Measurements from ENCODE around the gene IPP.
"Not testable (repeated sequence)": the region's sequence is repeated elsewhere in the genome, so short reads cannot be mapped to it uniquely, and the experiment has no call there.

Gene IPP

DNA sequence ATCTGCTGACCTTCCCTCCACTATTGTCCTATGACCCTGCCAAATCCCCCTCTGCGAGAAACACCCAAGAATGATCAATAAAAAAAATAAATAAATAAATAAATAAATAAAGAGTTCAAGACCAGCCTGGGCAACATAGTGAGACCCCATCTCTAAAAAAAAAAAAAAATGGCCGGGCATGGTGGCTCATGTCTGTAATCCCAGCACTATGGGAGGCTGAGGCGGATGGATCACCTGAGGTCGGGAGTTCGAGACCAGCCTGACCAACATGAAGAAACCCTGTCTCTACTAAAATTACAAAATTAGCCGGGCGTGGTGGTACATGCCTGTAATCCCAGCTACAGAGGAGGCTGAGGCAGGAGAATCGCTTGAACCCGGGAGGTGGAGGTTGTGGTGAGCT is 24.4 kb downstream of the IPP start:
- H3K23ac ChIP-seq (ENCODE audit: low read length); H3K79me1 ChIP-seq (ENCODE audit: low read length); H3K4me3 ChIP-seq (ENCODE audit: low read depth, low read length); H4K12ac ChIP-seq (ENCODE audit: low read depth, low read length); H3K27ac ChIP-seq (ENCODE audit: low read depth, low read length); H3K4ac ChIP-seq (ENCODE audit: low read depth, low read length); H2AFZ ChIP-seq (ENCODE audit: insufficient read depth, low read length, poor library complexity); H2AK5ac ChIP-seq (ENCODE audit: low read length); H3K14ac ChIP-seq (ENCODE audit: low read length); H3K18ac ChIP-seq (ENCODE audit: low read length); DNase-seq; H2BK5ac ChIP-seq (ENCODE audit: low read depth, low read length, poor library complexity); H3K36me3 ChIP-seq (ENCODE audit: control insufficient read depth in 1 of 2, insufficient read depth in 2 of 2, low read length in 2 of 2); H2BK120ac ChIP-seq (ENCODE audit: insufficient read depth, low read length, poor library complexity); H4K8ac ChIP-seq (ENCODE audit: low read depth, low read length); H3K9ac ChIP-seq (ENCODE audit: low read length); H3K9me3 ChIP-seq (ENCODE audit: insufficient read depth, low read depth, low read length); H3K4me2 ChIP-seq (ENCODE audit: low read length); H3K4me1 ChIP-seq (ENCODE audit: control insufficient read depth in 1 of 2, insufficient read depth in 2 of 2, low read length in 2 of 2); H3K79me2 ChIP-seq (ENCODE audit: control insufficient read depth, insufficient read depth, low read length, poor library complexity); H2BK12ac ChIP-seq (ENCODE audit: low read length); H4K91ac ChIP-seq (ENCODE audit: low read depth, low read length); H3K27me3 ChIP-seq (ENCODE audit: insufficient read depth, low read length): not testable (repeated sequence)
- WGBS (ENCODE audit: extremely low coverage, insufficient coverage, insufficient read length) = no CpG with 5 or more reads among the region's 9 CpGs

DNA sequence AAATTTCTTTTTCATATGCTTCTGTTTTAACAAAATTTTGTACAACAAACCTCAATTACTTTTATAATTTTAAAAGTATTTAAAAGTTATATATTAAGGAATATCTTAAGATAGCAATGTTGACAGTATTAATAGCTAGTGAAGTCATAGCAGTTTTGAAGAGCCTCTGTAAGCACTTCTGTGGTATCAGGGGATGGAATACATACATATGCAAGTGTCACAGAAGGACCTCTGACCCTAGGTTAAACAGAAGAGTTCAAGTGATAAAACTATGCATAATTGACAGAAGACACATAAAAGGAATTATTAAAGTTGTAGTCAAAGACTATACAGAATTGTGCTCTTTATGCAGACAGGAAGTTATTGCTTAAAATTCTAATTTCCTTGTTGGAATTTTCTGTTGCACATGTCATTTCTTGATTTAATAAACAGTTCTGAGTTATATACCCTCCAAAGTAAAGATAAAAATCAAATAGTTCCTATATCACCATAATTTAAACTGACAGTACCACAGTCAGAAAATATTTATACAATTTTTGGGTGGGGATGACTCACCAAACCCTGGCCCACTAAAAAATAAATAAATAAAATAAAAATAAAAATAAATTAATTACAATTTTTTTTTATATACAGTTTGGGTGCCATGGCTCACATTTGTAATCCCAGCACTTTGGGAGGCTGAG is 27.1 kb downstream of the IPP start:
- Histone ChIP-seq H3K4me2 (ENCODE audit: low read length) (no peak overlapping the region), H3K27me3 (ENCODE audit: insufficient read depth, low read length) (no peaks in the 10 kb centered on the region), H3K23ac (ENCODE audit: low read length) (no peak overlapping the region), H3K36me3 (ENCODE audit: control insufficient read depth in 1 of 2, insufficient read depth in 2 of 2, low read length in 2 of 2) (peaks cover 0 to 6% of the 10 kb centered on the region in 2 experiments), H2BK120ac (ENCODE audit: insufficient read depth, low read length, poor library complexity) (no peak overlapping the region), H3K9ac (ENCODE audit: low read length) (no peak overlapping the region), H3K79me2 (ENCODE audit: control insufficient read depth, insufficient read depth, low read length, poor library complexity) (no peaks in the 10 kb centered on the region), H3K14ac (ENCODE audit: low read length) (no peak overlapping the region), H3K9me3 (ENCODE audit: insufficient read depth, low read depth, low read length) (no peaks in the 10 kb centered on the region), H2BK5ac (ENCODE audit: low read depth, low read length, poor library complexity) (no peak overlapping the region), H3K27ac (ENCODE audit: low read depth, low read length) (no peak overlapping the region), H3K79me1 (ENCODE audit: low read length) (no peaks in the 10 kb centered on the region), H3K4me1 (ENCODE audit: control insufficient read depth in 1 of 2, insufficient read depth in 2 of 2, low read length in 2 of 2) (no peaks in the 10 kb centered on the region), H4K12ac (ENCODE audit: low read depth, low read length) (no peak overlapping the region), H2BK12ac (ENCODE audit: low read length) (no peak overlapping the region), H2AFZ (ENCODE audit: insufficient read depth, low read length, poor library complexity) (no peak overlapping the region), H3K18ac (ENCODE audit: low read length) (no peak overlapping the region), H3K4me3 (ENCODE audit: low read depth, low read length) (no peak overlapping the region), H3K4ac (ENCODE audit: low read depth, low read length) (no peak overlapping the region), H2AK5ac (ENCODE audit: low read length) (no peak overlapping the region), H4K8ac (ENCODE audit: low read depth, low read length) (no peak overlapping the region), H4K91ac (ENCODE audit: low read depth, low read length) (no peak overlapping the region)
- no peak for DNase-seq

DNA sequence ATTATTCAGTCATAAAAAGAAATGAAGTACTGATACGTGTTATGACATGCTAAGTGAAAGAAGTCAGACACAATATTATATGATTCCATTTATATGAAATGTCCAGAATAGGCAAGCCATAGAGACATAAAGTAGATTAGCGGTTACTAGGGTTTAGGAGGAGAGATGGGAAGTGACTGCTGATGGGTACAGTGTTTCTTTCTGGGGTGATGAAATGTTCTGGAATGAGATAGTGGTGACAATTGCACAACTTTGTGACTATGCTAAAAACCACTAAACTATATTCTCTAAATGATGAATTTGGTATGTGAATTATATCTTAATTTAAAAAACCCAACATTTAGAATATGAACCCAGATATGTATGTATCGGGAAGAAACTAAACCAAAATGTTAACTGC is 27.6 kb downstream of the IPP start:
- Histone ChIP-seq H2BK5ac (ENCODE audit: low read depth, low read length, poor library complexity) (no peak overlapping the region), H3K79me2 (ENCODE audit: control insufficient read depth, insufficient read depth, low read length, poor library complexity) (no peaks in the 10 kb centered on the region), H3K27ac (ENCODE audit: low read depth, low read length) (no peak overlapping the region), H4K8ac (ENCODE audit: low read depth, low read length) (no peak overlapping the region), H3K4ac (ENCODE audit: low read depth, low read length) (no peak overlapping the region), H3K4me2 (ENCODE audit: low read length) (no peak overlapping the region), H4K12ac (ENCODE audit: low read depth, low read length) (no peak overlapping the region), H2AFZ (ENCODE audit: insufficient read depth, low read length, poor library complexity) (no peak overlapping the region), H3K79me1 (ENCODE audit: low read length) (no peaks in the 10 kb centered on the region), H3K4me1 (ENCODE audit: control insufficient read depth in 1 of 2, insufficient read depth in 2 of 2, low read length in 2 of 2) (no peaks in the 10 kb centered on the region), H3K4me3 (ENCODE audit: low read depth, low read length) (no peak overlapping the region), H3K27me3 (ENCODE audit: insufficient read depth, low read length) (no peaks in the 10 kb centered on the region), H3K14ac (ENCODE audit: low read length) (no peak overlapping the region), H2BK12ac (ENCODE audit: low read length) (no peak overlapping the region), H3K18ac (ENCODE audit: low read length) (no peak overlapping the region), H2AK5ac (ENCODE audit: low read length) (no peak overlapping the region), H3K9me3 (ENCODE audit: insufficient read depth, low read depth, low read length) (no peaks in the 10 kb centered on the region), H3K23ac (ENCODE audit: low read length) (no peak overlapping the region), H4K91ac (ENCODE audit: low read depth, low read length) (no peak overlapping the region), H2BK120ac (ENCODE audit: insufficient read depth, low read length, poor library complexity) (no peak overlapping the region), H3K36me3 (ENCODE audit: control insufficient read depth in 1 of 2, insufficient read depth in 2 of 2, low read length in 2 of 2) (peaks cover 0 to 6% of the 10 kb centered on the region in 2 experiments), H3K9ac (ENCODE audit: low read length) (no peak overlapping the region)
- DNase-seq = peak in 1 of 2 donors; percentile 58
- no CpG with 5 or more reads among the region's 3 CpGs for WGBS (ENCODE audit: extremely low coverage, insufficient coverage, insufficient read length)

DNA sequence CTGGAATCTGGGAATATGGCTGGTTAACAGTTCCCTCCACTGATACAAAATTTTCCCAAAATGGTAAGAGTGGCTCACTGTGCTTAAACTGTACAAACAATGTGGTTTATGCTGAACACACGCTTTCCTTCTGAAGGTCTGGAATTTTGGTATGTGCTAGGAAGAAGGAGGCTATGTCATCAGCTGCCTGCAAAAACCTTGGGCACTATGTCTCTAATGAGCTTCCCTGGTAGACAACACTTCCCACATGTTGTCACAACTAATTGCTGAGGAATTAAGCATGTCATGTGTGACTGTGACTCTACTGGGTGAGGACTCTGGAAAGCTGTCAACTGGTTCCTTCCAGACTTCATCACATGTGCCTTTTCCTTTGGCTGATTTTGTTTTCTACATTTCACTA is 29.2 kb downstream of the IPP start:
- Histone ChIP-seq H3K9me3 (ENCODE audit: insufficient read depth, low read depth, low read length) (no peaks in the 10 kb centered on the region), H3K4me2 (ENCODE audit: low read length) (no peak overlapping the region), H2AK5ac (ENCODE audit: low read length) (no peak overlapping the region), H3K18ac (ENCODE audit: low read length) (no peak overlapping the region), H3K4me1 (ENCODE audit: control insufficient read depth in 1 of 2, insufficient read depth in 2 of 2, low read length in 2 of 2) (no peaks in the 10 kb centered on the region), H2BK12ac (ENCODE audit: low read length) (no peak overlapping the region), H3K27ac (ENCODE audit: low read depth, low read length) (no peak overlapping the region), H3K4me3 (ENCODE audit: low read depth, low read length) (no peak overlapping the region), H2AFZ (ENCODE audit: insufficient read depth, low read length, poor library complexity) (no peak overlapping the region), H3K79me2 (ENCODE audit: control insufficient read depth, insufficient read depth, low read length, poor library complexity) (no peaks in the 10 kb centered on the region), H3K9ac (ENCODE audit: low read length) (no peak overlapping the region), H2BK120ac (ENCODE audit: insufficient read depth, low read length, poor library complexity) (no peak overlapping the region), H3K79me1 (ENCODE audit: low read length) (no peaks in the 10 kb centered on the region), H3K23ac (ENCODE audit: low read length) (no peak overlapping the region), H4K91ac (ENCODE audit: low read depth, low read length) (no peak overlapping the region), H4K12ac (ENCODE audit: low read depth, low read length) (no peak overlapping the region), H3K36me3 (ENCODE audit: control insufficient read depth in 1 of 2, insufficient read depth in 2 of 2, low read length in 2 of 2) (peaks cover 0 to 1% of the 10 kb centered on the region in 2 experiments), H3K27me3 (ENCODE audit: insufficient read depth, low read length) (no peaks in the 10 kb centered on the region), H3K14ac (ENCODE audit: low read length) (no peak overlapping the region), H4K8ac (ENCODE audit: low read depth, low read length) (no peak overlapping the region), H2BK5ac (ENCODE audit: low read depth, low read length, poor library complexity) (no peak overlapping the region), H3K4ac (ENCODE audit: low read depth, low read length) (no peak overlapping the region)
- DNase-seq = peak; percentile 68 to 89
- no CpG with 5 or more reads among the region's 1 CpG for WGBS (ENCODE audit: extremely low coverage, insufficient coverage, insufficient read length)
